Measurements from ENCODE around the gene ST7.

Gene ST7

GRCh38 chr7:117216436-117217069, 263.3 kb downstream of the ST7 start:
- H3K27me3 ChIP-seq (ENCODE audit: control insufficient read depth, insufficient read depth, low read length) = no peaks in the 10 kb centered on the region
- H3K4me1 ChIP-seq (ENCODE audit: control insufficient read depth, insufficient read depth, low read length) = no peaks in the 10 kb centered on the region
- no peaks in the 10 kb centered on the region for H3K36me3 ChIP-seq (ENCODE audit: control insufficient read depth, insufficient read depth, low read length)
- H3K9me3 ChIP-seq (ENCODE audit: control insufficient read depth, insufficient read depth, low read length) = no peaks in the 10 kb centered on the region
- WGBS (ENCODE audit: insufficient coverage, insufficient read length) = no CpG with 5 or more reads among the region's 5 CpGs
- no peak for DNase-seq (ENCODE audit: low read depth, low spot score)
- no peak overlapping the region for H3K27ac ChIP-seq (ENCODE audit: low read length)
- H3K4me3 ChIP-seq (ENCODE audit: low read length) = no peak overlapping the region

GRCh38 chr7:117217106-117218035, 264.1 kb downstream of the ST7 start:
- H3K36me3 ChIP-seq (ENCODE audit: control insufficient read depth, insufficient read depth, low read length) = no peaks in the 10 kb centered on the region
- H3K9me3 ChIP-seq (ENCODE audit: control insufficient read depth, insufficient read depth, low read length) = no peaks in the 10 kb centered on the region
- H3K27me3 ChIP-seq (ENCODE audit: control insufficient read depth, insufficient read depth, low read length) = no peaks in the 10 kb centered on the region
- H3K4me3 ChIP-seq (ENCODE audit: low read length) = no peak overlapping the region
- no peak overlapping the region for H3K27ac ChIP-seq (ENCODE audit: low read length)
- no CpG with 5 or more reads among the region's 6 CpGs for WGBS (ENCODE audit: insufficient coverage, insufficient read length)
- no peaks in the 10 kb centered on the region for H3K4me1 ChIP-seq (ENCODE audit: control insufficient read depth, insufficient read depth, low read length)
- no peak for DNase-seq (ENCODE audit: low read depth, low spot score)

GRCh38 chr7:117218700-117219099, 265.4 kb downstream of the ST7 start:
- Histone ChIP-seq H3K27ac (ENCODE audit: low read length) (no peak overlapping the region), H3K4me1 (ENCODE audit: control insufficient read depth, insufficient read depth, low read length) (no peaks in the 10 kb centered on the region), H3K27me3 (ENCODE audit: control insufficient read depth, insufficient read depth, low read length) (no peaks in the 10 kb centered on the region), H3K9me3 (ENCODE audit: control insufficient read depth, insufficient read depth, low read length) (no peaks in the 10 kb centered on the region), H3K36me3 (ENCODE audit: control insufficient read depth, insufficient read depth, low read length) (no peaks in the 10 kb centered on the region), H3K4me3 (ENCODE audit: low read length) (no peak overlapping the region)
- DNase-seq (ENCODE audit: low read depth, low spot score) = no peak
- whole genome bisulfite sequencing (ENCODE audit: insufficient coverage, insufficient read length) = no CpG with 5 or more reads among the region's 4 CpGs

GRCh38 chr7:117219485-117219884, 266.2 kb downstream of the ST7 start:
- H3K9me3 ChIP-seq (ENCODE audit: control insufficient read depth, insufficient read depth, low read length) = no peaks in the 10 kb centered on the region
- H3K4me1 ChIP-seq (ENCODE audit: control insufficient read depth, insufficient read depth, low read length) = no peaks in the 10 kb centered on the region
- H3K27me3 ChIP-seq (ENCODE audit: control insufficient read depth, insufficient read depth, low read length) = no peaks in the 10 kb centered on the region
- no peak overlapping the region for H3K27ac ChIP-seq (ENCODE audit: low read length)
- H3K36me3 ChIP-seq (ENCODE audit: control insufficient read depth, insufficient read depth, low read length) = no peaks in the 10 kb centered on the region
- no peak for DNase-seq (ENCODE audit: low read depth, low spot score)
- WGBS (ENCODE audit: insufficient coverage, insufficient read length) = no CpG with 5 or more reads among the region's 8 CpGs
- H3K4me3 ChIP-seq (ENCODE audit: low read length) = no peak overlapping the region

- Histone ChIP-seq H3K36me3 (ENCODE audit: control insufficient read depth, insufficient read depth, low read length) (no peaks in the 10 kb centered on the region), H3K9me3 (ENCODE audit: control insufficient read depth, insufficient read depth, low read length) (no peaks in the 10 kb centered on the region), H3K27me3 (ENCODE audit: control insufficient read depth, insufficient read depth, low read length) (no peaks in the 10 kb centered on the region), H3K4me3 (ENCODE audit: low read length) (no peak overlapping the region), H3K4me1 (ENCODE audit: control insufficient read depth, insufficient read depth, low read length) (no peaks in the 10 kb centered on the region), H3K27ac (ENCODE audit: low read length) (no peak overlapping the region)
- WGBS (ENCODE audit: insufficient coverage, insufficient read length) = no CpG with 5 or more reads among the region's 5 CpGs
- no peak for DNase-seq (ENCODE audit: low read depth, low spot score)
Measured at GRCh38 chr7:117220836-117221235, 267.5 kb downstream of the ST7 start.

- no peak for DNase-seq (ENCODE audit: low read depth, low spot score)
- Histone ChIP-seq H3K9me3 (ENCODE audit: control insufficient read depth, insufficient read depth, low read length) (no peaks in the 10 kb centered on the region), H3K27ac (ENCODE audit: low read length) (no peak overlapping the region), H3K27me3 (ENCODE audit: control insufficient read depth, insufficient read depth, low read length) (no peaks in the 10 kb centered on the region), H3K36me3 (ENCODE audit: control insufficient read depth, insufficient read depth, low read length) (no peaks in the 10 kb centered on the region), H3K4me3 (ENCODE audit: low read length) (no peak overlapping the region), H3K4me1 (ENCODE audit: control insufficient read depth, insufficient read depth, low read length) (no peaks in the 10 kb centered on the region)
- no CpG with 5 or more reads among the region's 6 CpGs for WGBS (ENCODE audit: insufficient coverage, insufficient read length)
Measured at GRCh38 chr7:117225536-117225935, 272.2 kb downstream of the ST7 start.

- no peaks in the 10 kb centered on the region for H3K4me1 ChIP-seq (ENCODE audit: control insufficient read depth, insufficient read depth, low read length)
- no CpG with 5 or more reads among the region's 4 CpGs for WGBS (ENCODE audit: insufficient coverage, insufficient read length)
- no peak for DNase-seq (ENCODE audit: low read depth, low spot score)
- H3K36me3 ChIP-seq (ENCODE audit: control insufficient read depth, insufficient read depth, low read length) = no peaks in the 10 kb centered on the region
- H3K27me3 ChIP-seq (ENCODE audit: control insufficient read depth, insufficient read depth, low read length) = no peaks in the 10 kb centered on the region
- no peaks in the 10 kb centered on the region for H3K9me3 ChIP-seq (ENCODE audit: control insufficient read depth, insufficient read depth, low read length)
- H3K4me3 ChIP-seq (ENCODE audit: low read length) = no peak overlapping the region
- H3K27ac ChIP-seq (ENCODE audit: low read length) = no peak overlapping the region
Measured at GRCh38 chr7:117227091-117227490, 273.8 kb downstream of the ST7 start.

GRCh38 chr7:117229350-117229749, 276.0 kb downstream of the ST7 start:
- Histone ChIP-seq H3K36me3 (ENCODE audit: control insufficient read depth, insufficient read depth, low read length) (no peaks in the 10 kb centered on the region), H3K4me1 (ENCODE audit: control insufficient read depth, insufficient read depth, low read length) (no peaks in the 10 kb centered on the region), H3K9me3 (ENCODE audit: control insufficient read depth, insufficient read depth, low read length) (no peaks in the 10 kb centered on the region), H3K4me3 (ENCODE audit: low read length) (no peak overlapping the region), H3K27me3 (ENCODE audit: control insufficient read depth, insufficient read depth, low read length) (no peaks in the 10 kb centered on the region), H3K27ac (ENCODE audit: low read length) (no peak overlapping the region)
- no CpG with 5 or more reads among the region's 3 CpGs for WGBS (ENCODE audit: insufficient coverage, insufficient read length)
- DNase-seq (ENCODE audit: low read depth, low spot score) = no peak

- Histone ChIP-seq H3K4me1 (ENCODE audit: control insufficient read depth, insufficient read depth, low read length) (no peaks in the 10 kb centered on the region), H3K27me3 (ENCODE audit: control insufficient read depth, insufficient read depth, low read length) (no peaks in the 10 kb centered on the region), H3K36me3 (ENCODE audit: control insufficient read depth, insufficient read depth, low read length) (no peaks in the 10 kb centered on the region), H3K9me3 (ENCODE audit: control insufficient read depth, insufficient read depth, low read length) (no peaks in the 10 kb centered on the region), H3K4me3 (ENCODE audit: low read length) (no peak overlapping the region), H3K27ac (ENCODE audit: low read length) (no peak overlapping the region)
- DNase-seq (ENCODE audit: low read depth, low spot score) = no peak
- no CpG with 5 or more reads among the region's 4 CpGs for WGBS (ENCODE audit: insufficient coverage, insufficient read length)
Measured at GRCh38 chr7:117230276-117231046, 277.2 kb downstream of the ST7 start.

GRCh38 chr7:117231047-117231359, 277.7 kb downstream of the ST7 start:
- H3K27me3 ChIP-seq (ENCODE audit: control insufficient read depth, insufficient read depth, low read length) = no peaks in the 10 kb centered on the region
- H3K27ac ChIP-seq (ENCODE audit: low read length) = no peak overlapping the region
- no CpG with 5 or more reads among the region's 3 CpGs for WGBS (ENCODE audit: insufficient coverage, insufficient read length)
- no peaks in the 10 kb centered on the region for H3K36me3 ChIP-seq (ENCODE audit: control insufficient read depth, insufficient read depth, low read length)
- H3K4me3 ChIP-seq (ENCODE audit: low read length) = no peak overlapping the region
- H3K4me1 ChIP-seq (ENCODE audit: control insufficient read depth, insufficient read depth, low read length) = no peaks in the 10 kb centered on the region
- H3K9me3 ChIP-seq (ENCODE audit: control insufficient read depth, insufficient read depth, low read length) = no peaks in the 10 kb centered on the region
- DNase-seq (ENCODE audit: low read depth, low spot score) = no peak

Measured in iPS DF 6.9 (cell line).